GM13976 (cell line): Measurements from ENCODE around the gene ZBTB25.

Source experiments
- DNase-seq: peaks from one replicate; pipeline ENCODE4 v3.0.0; 2012; ENCODE audit warnings: low spot score
- CTCF ChIP-seq: IDR thresholded peaks from 2 replicates; pipeline ENCODE4 v1.5.1; 2012; ENCODE audit warnings: borderline replicate concordance, mild to moderate bottlenecking; ENCODE audit not compliant: insufficient read depth; ENCODE audit errors: extremely low read depth, missing control alignments, control extremely low read depth
- in situ Hi-C: fragments of 300-500 bp; cut with MboI; formaldehyde crosslinking; loops from one replicate; pipeline ENCODE4 v1.12.0; 2022; ENCODE audit warnings: low sequenced_read_pairs, mixed read lengths, inconsistent platforms; ENCODE audit not compliant: unreplicated experiment

The ZBTB25 gene

GRCh38 chr14:64500088-64500487 lies 3.5 kb downstream of the ZBTB25 start:
- in situ Hi-C loops: no loop called here
- no peak for TF ChIP-seq CTCF
- no peak for DNase-seq

- no peak for DNase-seq
- in situ Hi-C loops: no loop called here
- no peak for TF ChIP-seq CTCF
These were observed 6.9 kb downstream of the ZBTB25 start for GRCh38 chr14:64496764-64497163.

- TF ChIP-seq CTCF: no peak
- in situ Hi-C loops: no loop called here
These were observed 8.4 kb downstream of the ZBTB25 start for GRCh38 chr14:64495252-64495651.

GRCh38 chr14:64493455-64493854 lies 10.2 kb downstream of the ZBTB25 start:
- in situ Hi-C loops: no loop called here
- no peak for DNase-seq
- TF ChIP-seq CTCF: no peak

More at GRCh38 chr14:64495252-64495651, 8.4 kb downstream of the ZBTB25 start:
- no peak for DNase-seq

- TF ChIP-seq CTCF: no peak
- DNase-seq: no peak
- in situ Hi-C loops: no loop called here
These were observed 12.0 kb downstream of the ZBTB25 start for GRCh38 chr14:64491637-64492036.

- TF ChIP-seq CTCF: no peak
- in situ Hi-C loops: no loop called here
- DNase-seq: no peak
These were observed 15.0 kb downstream of the ZBTB25 start for GRCh38 chr14:64488590-64489099.

- in situ Hi-C loops: loop anchor here (10.0 kb wide), 1 partner anchor 134 kb away; no protein-coding TSS in a partner anchor
These were observed 24.9 kb downstream of the ZBTB25 start for GRCh38 chr14:64478634-64479250.

More at GRCh38 chr14:64478634-64479250, 24.9 kb downstream of the ZBTB25 start:
- no peak for TF ChIP-seq CTCF
- peak; percentile 38 for DNase-seq
